Spleen (tissue), 11 donors: ENCODE measurements around the gene PLEKHM2. TPM values are rescaled to one million over a fixed set of nuclear protein-coding genes. Genes with fewer than 3 reads are reported as not detected.

Experiments used
- DNase-seq: peaks from one replicate; pipeline ENCODE4 v3.0.0-alpha.2; 2020
- H3K27ac ChIP-seq, 8 donors: fragments of 200-600 bp; sonication (generic) in 7 of 8; 1 replicate in 4 of 8; 2 replicates in 4 of 8; pipeline versions ENCODE4 v1.5.0 to v1.8.0; 2016 to 2021; ENCODE audit warnings: inconsistent platforms in 4 of 8, mild to moderate bottlenecking in 4 of 8, moderate library complexity in 1 of 8
- H3K27me3 ChIP-seq, 7 donors: fragments of 200-600 bp; sonication (generic) in 6 of 7; replicated peaks in 1 of 7; 1 replicate in 4 of 7; 2 replicates in 3 of 7; pipeline versions ENCODE4 v1.5.0 to v1.8.0; 2016 to 2021; ENCODE audit warnings: inconsistent platforms in 3 of 7, mild to moderate bottlenecking in 1 of 7
- H3K36me3 ChIP-seq, 6 donors: fragments of 200-600 bp; sonication (generic) in 5 of 6; 1 replicate in 4 of 6; 2 replicates in 2 of 6; pipeline versions ENCODE4 v1.5.0 to v1.8.0; 2016 to 2021; ENCODE audit warnings: inconsistent platforms in 2 of 6
- H3K4me1 ChIP-seq, 6 donors: fragments of 200-600 bp; sonication (generic) in 5 of 6; 1 replicate in 3 of 6; 2 replicates in 3 of 6; pipeline versions ENCODE4 v1.5.0 to v1.8.0; 2016 to 2021; ENCODE audit warnings: inconsistent platforms in 3 of 6
- H3K4me3 ChIP-seq, 8 donors: fragments of 200-600 bp; sonication (generic) in 7 of 8; 1 replicate in 4 of 8; 2 replicates in 4 of 8; pipeline versions ENCODE4 v1.5.0 to v1.8.0; 2016 to 2021; ENCODE audit warnings: inconsistent platforms in 4 of 8, mild to moderate bottlenecking in 4 of 8, moderate library complexity in 2 of 8
- H3K9me3 ChIP-seq, 8 donors: fragments of 200-600 bp; sonication (generic) in 7 of 8; 1 replicate in 4 of 8; 2 replicates in 4 of 8; pipeline versions ENCODE4 v1.5.0 to v1.8.0; 2016 to 2021; ENCODE audit warnings: inconsistent platforms in 4 of 8
- POLR2A ChIP-seq, 3 donors: fragments of 450-650 bp; IDR thresholded peaks; one replicate each; pipeline ENCODE4 v1.5.1; 2017; ENCODE audit warnings: antibody characterized with exemption in 3 of 3, mild to moderate bottlenecking in 1 of 3
- POLR2AphosphoS5 ChIP-seq, 3 donors: sonication (generic); formaldehyde crosslinking; IDR thresholded peaks; one replicate each; pipeline ENCODE4 v1.5.1; 2017; ENCODE audit warnings: antibody characterized with exemption in 3 of 3
- WGBS, 5 donors: extraction: QIAGEN DNeasy Blood & Tissue Kit in 3 of 5; methylation state at CpG; one replicate each; pipeline versions ENCODE4 v1.1.5 to v1.1.7; 2013 to 2018; 5-methylcytosine and 5-hydroxymethylcytosine counted together
- intact Hi-C: fragments of 100-400 bp; cut with DNase I; formaldehyde crosslinking; loops from one replicate; pipeline ENCODE4 v1.15.0; 2023; ENCODE audit warnings: low total_unique reads
- polyA plus RNA-seq, 3 donors: library from polyadenylated mRNA; stranded (reverse); fragments of 200-250 nt; gene quantifications; one replicate each; pipeline ENCODE4 v1.2.1, GENCODE V29; 2013
- total RNA-seq, 7 donors: library from RNA; depleted of rRNA in 3 of 7; stranded (reverse); fragments of >200 nt in 3 of 7; fragmentation: NEBNext Ultra II Directional in 4 of 7; extraction: Animal tissue kit (Norgen Biotek cat#: 25700) in 4 of 7; gene quantifications; one replicate each; pipeline versions ENCODE4 v1.1.0 to v1.2.1, GENCODE V29; 2016 to 2021
- TF ChIP-seq, protein P1 (sequence below), 11 experiments: fragments of 200-600 bp in 7 of 11; fragments of 450-650 bp in 4 of 11; sonication (generic) in 4 of 11; IDR thresholded peaks in 8 of 11; conservative IDR thresholded peaks in 3 of 11; 1 replicate in 7 of 11; 2 replicates in 4 of 11; pipeline versions ENCODE4 v1.4.0 to v1.8.0; 2016 to 2021; ENCODE audit warnings: antibody characterized with exemption in 11 of 11, inconsistent platforms in 4 of 11, mild to moderate bottlenecking in 1 of 11
- donor health status: healthy with polysubstance abuse.
- donor health status: DM: no; HTN: no; CAD: no; lungs with moderate emphysema.
- donor health status: DM: no; HTN: no; CAD: no.
- donor health status: Bipolar disorder and iron deficiency.
- donor health status: healthy.
- donor health status: DM: no; HTN: no; CAD: no.
- donor health status: DM: yes; HTN: yes; CAD: no.

Gene PLEKHM2
- total and polyA plus RNA-seq, 10 donors = 25.9 to 96.0 (median 60.6) TPM

DNA sequence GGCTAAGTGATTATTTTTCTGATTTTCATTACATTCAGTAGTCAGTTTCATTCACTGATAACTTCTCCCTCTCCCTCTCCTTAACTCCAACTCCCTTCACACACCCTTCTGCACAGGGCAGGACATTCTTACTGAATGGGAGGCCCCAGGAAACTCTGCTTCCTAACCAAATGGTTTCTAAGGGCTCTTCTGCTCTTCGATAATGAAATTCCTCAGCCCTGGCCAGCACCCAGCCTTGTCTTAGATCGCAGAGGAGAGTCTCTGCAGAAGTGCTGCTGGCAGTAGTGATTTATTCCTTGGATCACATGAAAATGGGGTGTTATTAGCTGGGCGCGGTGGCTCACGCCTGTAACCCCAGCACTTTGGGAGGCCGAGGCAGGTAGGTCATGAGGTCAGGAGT is 16.4 kb downstream of the PLEKHM2 start:
- peaks cover 0 to 4% (median 0%) of the 10 kb centered on the region in 8 donors for H3K9me3 ChIP-seq
- intact Hi-C loops = no loop called here
- no peak for DNase-seq
- peaks cover 24 to 92% (median 69%) of the 10 kb centered on the region in 6 donors for H3K4me1 ChIP-seq
- TF ChIP-seq POLR2A (IDR thresholded peaks at IDR 0.05) (no peak), POLR2AphosphoS5 (IDR thresholded peaks at IDR 0.05) (no peak)
- TF ChIP-seq, protein P1, sequence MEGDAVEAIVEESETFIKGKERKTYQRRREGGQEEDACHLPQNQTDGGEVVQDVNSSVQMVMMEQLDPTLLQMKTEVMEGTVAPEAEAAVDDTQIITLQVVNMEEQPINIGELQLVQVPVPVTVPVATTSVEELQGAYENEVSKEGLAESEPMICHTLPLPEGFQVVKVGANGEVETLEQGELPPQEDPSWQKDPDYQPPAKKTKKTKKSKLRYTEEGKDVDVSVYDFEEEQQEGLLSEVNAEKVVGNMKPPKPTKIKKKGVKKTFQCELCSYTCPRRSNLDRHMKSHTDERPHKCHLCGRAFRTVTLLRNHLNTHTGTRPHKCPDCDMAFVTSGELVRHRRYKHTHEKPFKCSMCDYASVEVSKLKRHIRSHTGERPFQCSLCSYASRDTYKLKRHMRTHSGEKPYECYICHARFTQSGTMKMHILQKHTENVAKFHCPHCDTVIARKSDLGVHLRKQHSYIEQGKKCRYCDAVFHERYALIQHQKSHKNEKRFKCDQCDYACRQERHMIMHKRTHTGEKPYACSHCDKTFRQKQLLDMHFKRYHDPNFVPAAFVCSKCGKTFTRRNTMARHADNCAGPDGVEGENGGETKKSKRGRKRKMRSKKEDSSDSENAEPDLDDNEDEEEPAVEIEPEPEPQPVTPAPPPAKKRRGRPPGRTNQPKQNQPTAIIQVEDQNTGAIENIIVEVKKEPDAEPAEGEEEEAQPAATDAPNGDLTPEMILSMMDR (IDR thresholded peaks at IDR 0.05 in 8 of 11, conservative IDR thresholded peaks at IDR 0.05 in 3 of 11) = no peak
- no peak overlapping the region for H3K4me3 ChIP-seq
- 69 to 86% (median 85%) methylated on average over 6 of the region's 6 CpGs for WGBS, 5 donors
- H3K36me3 ChIP-seq = peaks cover 0 to 32% (median 2%) of the 10 kb centered on the region in 6 donors
- H3K27ac ChIP-seq = peak overlapping the region in 1 of 8 donors; percentile 15
- no peaks in the 10 kb centered on the region for H3K27me3 ChIP-seq

DNA sequence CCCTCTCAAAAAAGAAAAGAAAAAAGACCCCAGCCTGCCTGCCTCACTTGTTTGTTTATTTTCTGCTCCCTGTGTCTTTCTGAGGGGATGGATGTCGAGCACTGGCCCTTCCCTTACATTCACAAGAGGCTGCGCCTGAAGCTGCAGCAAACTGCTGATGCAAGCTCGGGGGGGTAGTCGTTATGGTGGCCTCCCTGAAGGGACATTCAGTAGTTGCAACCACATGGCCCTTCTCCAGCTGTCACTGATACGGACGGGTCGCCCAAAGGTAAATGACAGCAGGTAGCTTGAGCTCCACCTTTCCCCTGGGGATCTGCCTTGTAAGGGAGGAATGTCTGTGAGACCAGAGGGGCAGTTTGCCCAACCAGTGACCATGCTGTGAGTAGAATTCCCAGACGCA is 17.7 kb downstream of the PLEKHM2 start:
- Histone ChIP-seq H3K36me3 (peaks cover 0 to 35% (median 9%) of the 10 kb centered on the region in 6 donors), H3K9me3 (peaks cover 0 to 4% (median 0%) of the 10 kb centered on the region in 8 donors), H3K27me3 (no peaks in the 10 kb centered on the region), H3K27ac (peak overlapping the region in 2 of 8 donors; percentile 24 to 83), H3K4me3 (no peak overlapping the region), H3K4me1 (peaks cover 20 to 92% (median 62%) of the 10 kb centered on the region in 6 donors)
- WGBS, 5 donors = 81 to 93% (median 90%) methylated on average over 7 to 8 of the region's 8 CpGs
- intact Hi-C loops = no loop called here
- no peak for TF ChIP-seq POLR2AphosphoS5 (IDR thresholded peaks at IDR 0.05)
- TF ChIP-seq POLR2A (IDR thresholded peaks at IDR 0.05) = no peak
- TF ChIP-seq, protein P1 (IDR thresholded peaks at IDR 0.05 in 8 of 11, conservative IDR thresholded peaks at IDR 0.05 in 3 of 11) = no peak
- DNase-seq = no peak

DNA sequence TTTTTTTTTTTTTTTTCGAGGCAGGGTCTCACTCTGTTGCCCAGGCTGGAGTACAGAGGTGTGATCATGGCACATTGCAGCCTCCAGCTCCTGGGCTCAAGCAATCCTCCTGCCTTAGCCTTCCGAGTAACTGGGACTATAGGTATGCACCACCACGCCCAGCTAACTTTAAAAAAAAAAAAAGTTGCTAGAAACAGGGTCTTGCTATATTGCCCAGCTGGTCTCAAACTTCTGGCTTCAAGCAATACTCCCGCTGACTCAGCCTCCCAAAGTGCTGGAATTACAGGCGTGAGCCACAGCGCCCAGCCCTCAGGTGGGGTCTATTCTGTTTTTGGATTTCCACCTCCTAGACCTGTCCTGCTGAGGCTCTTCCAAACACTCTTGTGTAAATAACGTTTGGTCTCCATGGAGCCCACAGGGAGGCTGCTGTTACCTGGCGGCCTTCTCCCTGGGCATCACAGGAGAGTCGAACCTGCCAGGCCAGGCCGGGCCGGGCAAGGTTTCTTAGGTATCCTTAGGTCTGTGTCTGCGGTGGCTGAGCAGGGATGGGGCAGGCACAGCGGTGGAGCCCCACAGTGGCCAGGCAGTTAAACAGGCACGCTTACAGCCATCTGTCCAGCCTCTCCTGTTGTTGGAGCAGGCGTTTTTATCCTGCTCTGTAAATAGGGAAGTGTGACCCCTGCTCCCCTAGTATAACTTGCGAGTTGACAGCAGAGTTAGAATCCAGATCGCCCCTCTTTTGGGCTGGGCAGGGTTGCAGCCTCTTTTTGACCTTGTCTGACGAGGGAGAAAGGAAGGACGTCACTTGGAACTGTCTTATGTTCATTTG is 18.8 kb downstream of the PLEKHM2 start:
- TF ChIP-seq POLR2AphosphoS5 (IDR thresholded peaks at IDR 0.05) (no peak), POLR2A (IDR thresholded peaks at IDR 0.05) (no peak)
- TF ChIP-seq, protein P1 (IDR thresholded peaks at IDR 0.05 in 8 of 11, conservative IDR thresholded peaks at IDR 0.05 in 3 of 11) = no peak
- intact Hi-C loops = no loop called here
- Histone ChIP-seq H3K27ac (peak overlapping the region; percentile 53 to 84 (median 76)), H3K4me1 (peaks cover 11 to 92% (median 56%) of the 10 kb centered on the region in 6 donors), H3K36me3 (peaks cover 0 to 43% (median 9%) of the 10 kb centered on the region in 6 donors), H3K9me3 (peaks cover 0 to 4% (median 0%) of the 10 kb centered on the region in 8 donors), H3K27me3 (no peaks in the 10 kb centered on the region), H3K4me3 (no peak overlapping the region)
- no peak for DNase-seq
- 78 to 83% (median 81%) methylated on average over 15 to 19 of the region's 19 CpGs for WGBS, 5 donors

DNA sequence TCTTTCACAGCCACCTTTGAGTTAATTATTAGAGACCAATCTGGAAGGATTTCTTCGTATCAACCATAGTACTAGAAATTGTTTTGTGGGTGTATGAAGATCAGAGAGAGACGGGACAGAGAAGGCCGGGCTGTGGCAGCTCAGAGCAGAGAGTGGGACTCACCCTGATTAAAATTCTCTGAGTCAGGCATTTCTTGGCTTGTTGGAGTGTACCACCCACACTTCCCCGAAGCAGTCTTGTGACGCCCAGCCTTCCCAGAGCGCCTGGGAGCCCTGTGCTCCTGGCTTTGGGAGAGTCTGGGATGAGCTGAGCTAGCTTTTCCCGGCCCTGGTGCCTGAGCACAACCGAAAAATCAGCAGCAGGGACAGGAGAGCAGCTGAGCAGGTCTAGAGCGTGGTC is 19.4 kb downstream of the PLEKHM2 start:
- Histone ChIP-seq H3K9me3 (peaks cover 0 to 4% (median 0%) of the 10 kb centered on the region in 8 donors), H3K36me3 (peaks cover 0 to 43% (median 9%) of the 10 kb centered on the region in 6 donors), H3K4me3 (no peak overlapping the region), H3K27me3 (no peaks in the 10 kb centered on the region), H3K27ac (peak overlapping the region; percentile 53 to 84 (median 76)), H3K4me1 (peaks cover 11 to 91% (median 52%) of the 10 kb centered on the region in 6 donors)
- intact Hi-C loops = no loop called here
- 53 to 74% (median 69%) methylated on average over 9 of the region's 9 CpGs for WGBS, 5 donors
- no peak for DNase-seq
- TF ChIP-seq POLR2A (IDR thresholded peaks at IDR 0.05) = no peak
- TF ChIP-seq POLR2AphosphoS5 (IDR thresholded peaks at IDR 0.05) = peak; percentile 51 to 79 (median 65)
- TF ChIP-seq, protein P1 (IDR thresholded peaks at IDR 0.05 in 8 of 11, conservative IDR thresholded peaks at IDR 0.05 in 3 of 11) = no peak
